ENCODE measurements around the gene HAUS5. TPM values are rescaled to one million over a fixed set of nuclear protein-coding genes. Genes with fewer than 3 reads are reported as not detected.
A peak's percentile ranks its signal among the peaks of the same experiment; 100 is the strongest.

HAUS5 gene
- total RNA-seq: 1 to 10 TPM; 2.2 to 3.9 TPM

- Histone ChIP-seq H3K27me3 (no peaks in the 10 kb centered on the region), H3K4me1 (peaks cover 0 to 12% of the 10 kb centered on the region in 2 donors), H3K9me3 (peaks cover 0 to 3% of the 10 kb centered on the region in 2 donors), H3K4me3 (peak within 1 kb of the TSS; percentile 64 to 69), H3K27ac (peak within 1 kb of the TSS; percentile 50 to 55), H3K36me3 (no peaks in the 10 kb centered on the region)
- DNase-seq (ENCODE audit: low spot score): peak; percentile 97
- peak in 1 of 2 donors; percentile 30 for TF ChIP-seq CTCF (IDR thresholded peaks at IDR 0.05)
Measured at GRCh38 chr19:35612559-35613321, at the start of gene HAUS5. HAUS5 (plus strand) TSS chr19:35612735; CDS start chr19:35612795, 60 bp downstream.

- no peak overlapping the region for H3K4me3 ChIP-seq
- no peak overlapping the region for H3K27ac ChIP-seq
- H3K27me3 ChIP-seq: peaks cover 0 to 9% of the 10 kb centered on the region in 2 donors
- no peaks in the 10 kb centered on the region for H3K9me3 ChIP-seq
- DNase-seq (ENCODE audit: low spot score): no peak
- TF ChIP-seq CTCF (IDR thresholded peaks at IDR 0.05): no peak
- H3K4me1 ChIP-seq: peaks cover 0 to 9% of the 10 kb centered on the region in 2 donors
- no peaks in the 10 kb centered on the region for H3K36me3 ChIP-seq
Measured at GRCh38 chr19:35562776-35563175, 49.8 kb upstream of the HAUS5 start.

GRCh38 chr19:35563207-35563829 is 49.2 kb upstream of the HAUS5 start, which contains the start of gene ATP4A:
ATP4A (minus strand) TSS chr19:35563658; CDS start chr19:35563629, 29 bp downstream.
- no peak for DNase-seq (ENCODE audit: low spot score)
- peaks cover 0 to 5% of the 10 kb centered on the region in 2 donors for H3K27me3 ChIP-seq
- TF ChIP-seq CTCF (IDR thresholded peaks at IDR 0.05): no peak

GRCh38 chr19:35565016-35565856 is 47.3 kb upstream of the HAUS5 start:
- DNase-seq (ENCODE audit: low spot score): no peak
- Histone ChIP-seq H3K4me3 (no peak overlapping the region), H3K4me1 (no peaks in the 10 kb centered on the region), H3K27ac (no peak overlapping the region), H3K27me3 (no peaks in the 10 kb centered on the region), H3K9me3 (no peaks in the 10 kb centered on the region), H3K36me3 (no peaks in the 10 kb centered on the region)
- TF ChIP-seq CTCF (IDR thresholded peaks at IDR 0.05): no peak

More at GRCh38 chr19:35563207-35563829, 49.2 kb upstream of the HAUS5 start, which contains the start of gene ATP4A:
- no peak within 1 kb of the TSS for H3K4me3 ChIP-seq
- no peak within 1 kb of the TSS for H3K27ac ChIP-seq
- peaks cover 0 to 3% of the 10 kb centered on the region in 2 donors for H3K4me1 ChIP-seq
- H3K36me3 ChIP-seq: no peaks in the 10 kb centered on the region
- no peaks in the 10 kb centered on the region for H3K9me3 ChIP-seq

GRCh38 chr19:35566738-35567137 is 45.8 kb upstream of the HAUS5 start:
- Histone ChIP-seq H3K9me3 (no peaks in the 10 kb centered on the region), H3K36me3 (no peaks in the 10 kb centered on the region), H3K4me3 (no peak overlapping the region), H3K4me1 (no peaks in the 10 kb centered on the region), H3K27me3 (no peaks in the 10 kb centered on the region), H3K27ac (no peak overlapping the region)
- DNase-seq (ENCODE audit: low spot score): no peak
- no peak for TF ChIP-seq CTCF (IDR thresholded peaks at IDR 0.05)

Measured in right atrium auricular region (tissue), 2 donors.